ENCODE results near the gene HMCN1. TPM values are rescaled to one million over a fixed set of nuclear protein-coding genes. Genes with fewer than 3 reads are reported as not detected.

Gene HMCN1
- total and polyA plus RNA-seq, 2 donors from 2014 or later: 0.97 to 2.7 TPM

- DNase-seq (no peak), FAIRE-seq (no peak)
- Histone ChIP-seq H3K27me3 (ENCODE audit: control insufficient read depth, insufficient read depth, low read length) (no peaks in the 10 kb centered on the region), H3K4me1 (ENCODE audit: control insufficient read depth in 2 of 3, insufficient read depth in 2 of 3, low read depth in 1 of 3, low read length in 3 of 3) (no peaks in the 10 kb centered on the region), H3K27ac (ENCODE audit: low read depth in 2 of 2, low read length in 2 of 2) (no peak overlapping the region), H3K4me3 (ENCODE audit: low read length in 3 of 3) (no peak overlapping the region), H3K9ac (ENCODE audit: low read length in 3 of 3) (no peak overlapping the region), H3K36me3 (ENCODE audit: control insufficient read depth in 2 of 3, insufficient read depth in 3 of 3, low read length in 3 of 3) (no peaks in the 10 kb centered on the region), H3K9me3 (ENCODE audit: control insufficient read depth in 2 of 3, insufficient read depth in 1 of 3, low read length in 3 of 3) (peaks cover 0 to 3% (median 0%) of the 10 kb centered on the region in 3 donors)
- TF ChIP-seq, protein P1, sequence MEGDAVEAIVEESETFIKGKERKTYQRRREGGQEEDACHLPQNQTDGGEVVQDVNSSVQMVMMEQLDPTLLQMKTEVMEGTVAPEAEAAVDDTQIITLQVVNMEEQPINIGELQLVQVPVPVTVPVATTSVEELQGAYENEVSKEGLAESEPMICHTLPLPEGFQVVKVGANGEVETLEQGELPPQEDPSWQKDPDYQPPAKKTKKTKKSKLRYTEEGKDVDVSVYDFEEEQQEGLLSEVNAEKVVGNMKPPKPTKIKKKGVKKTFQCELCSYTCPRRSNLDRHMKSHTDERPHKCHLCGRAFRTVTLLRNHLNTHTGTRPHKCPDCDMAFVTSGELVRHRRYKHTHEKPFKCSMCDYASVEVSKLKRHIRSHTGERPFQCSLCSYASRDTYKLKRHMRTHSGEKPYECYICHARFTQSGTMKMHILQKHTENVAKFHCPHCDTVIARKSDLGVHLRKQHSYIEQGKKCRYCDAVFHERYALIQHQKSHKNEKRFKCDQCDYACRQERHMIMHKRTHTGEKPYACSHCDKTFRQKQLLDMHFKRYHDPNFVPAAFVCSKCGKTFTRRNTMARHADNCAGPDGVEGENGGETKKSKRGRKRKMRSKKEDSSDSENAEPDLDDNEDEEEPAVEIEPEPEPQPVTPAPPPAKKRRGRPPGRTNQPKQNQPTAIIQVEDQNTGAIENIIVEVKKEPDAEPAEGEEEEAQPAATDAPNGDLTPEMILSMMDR (IDR thresholded peaks at IDR 0.05; ENCODE audit: borderline replicate concordance, extremely low read depth, insufficient read depth): no peak
- intact Hi-C loops (cut with DNase I): no loop called here
Measured at GRCh38 chr1:186142159-186142558, 408.0 kb downstream of the HMCN1 start.

DNA sequence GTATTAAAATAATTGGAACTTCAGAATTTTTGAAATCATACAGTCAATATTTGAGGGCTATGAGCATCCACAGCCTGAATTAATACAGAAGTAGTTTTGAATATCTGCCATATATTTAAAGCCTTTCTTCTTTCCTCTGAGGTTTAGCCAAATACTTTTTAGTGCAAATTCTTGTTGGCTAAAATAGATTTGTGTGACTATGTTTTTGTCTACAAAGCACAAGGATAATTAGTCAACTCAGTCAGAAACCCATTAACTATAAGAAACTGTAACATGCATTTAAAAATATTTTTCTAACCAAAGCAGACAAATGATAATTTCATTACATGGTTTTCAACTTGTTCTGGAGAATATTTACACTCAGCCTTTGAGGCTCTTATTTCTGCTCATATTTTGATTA, 408.7 kb downstream of the HMCN1 start:
- no peak overlapping the region for H3K4me3 ChIP-seq (ENCODE audit: low read length in 3 of 3)
- H3K27ac ChIP-seq (ENCODE audit: low read depth in 2 of 2, low read length in 2 of 2): no peak overlapping the region
- no peaks in the 10 kb centered on the region for H3K36me3 ChIP-seq (ENCODE audit: control insufficient read depth in 2 of 3, insufficient read depth in 3 of 3, low read length in 3 of 3)
- FAIRE-seq (no peak), DNase-seq (no peak)
- no peaks in the 10 kb centered on the region for H3K4me1 ChIP-seq (ENCODE audit: control insufficient read depth in 2 of 3, insufficient read depth in 2 of 3, low read depth in 1 of 3, low read length in 3 of 3)
- peaks cover 0 to 3% (median 0%) of the 10 kb centered on the region in 3 donors for H3K9me3 ChIP-seq (ENCODE audit: control insufficient read depth in 2 of 3, insufficient read depth in 1 of 3, low read length in 3 of 3)
- intact Hi-C loops (cut with DNase I): no loop called here
- TF ChIP-seq, protein P1 (IDR thresholded peaks at IDR 0.05; ENCODE audit: borderline replicate concordance, extremely low read depth, insufficient read depth): no peak
- no peak overlapping the region for H3K9ac ChIP-seq (ENCODE audit: low read length in 3 of 3)
- no peaks in the 10 kb centered on the region for H3K27me3 ChIP-seq (ENCODE audit: control insufficient read depth, insufficient read depth, low read length)

- DNase-seq: no peak
- Histone ChIP-seq H3K4me1 (ENCODE audit: control insufficient read depth in 2 of 3, insufficient read depth in 2 of 3, low read depth in 1 of 3, low read length in 3 of 3) (no peaks in the 10 kb centered on the region), H3K27ac (ENCODE audit: low read depth in 2 of 2, low read length in 2 of 2) (no peak overlapping the region), H3K4me3 (ENCODE audit: low read length in 3 of 3) (no peak overlapping the region), H3K9ac (ENCODE audit: low read length in 3 of 3) (no peak overlapping the region), H3K27me3 (ENCODE audit: control insufficient read depth, insufficient read depth, low read length) (no peaks in the 10 kb centered on the region), H3K36me3 (ENCODE audit: control insufficient read depth in 2 of 3, insufficient read depth in 3 of 3, low read length in 3 of 3) (no peaks in the 10 kb centered on the region), H3K9me3 (ENCODE audit: control insufficient read depth in 2 of 3, insufficient read depth in 1 of 3, low read length in 3 of 3) (peaks cover 0 to 3% (median 0%) of the 10 kb centered on the region in 3 donors)
- TF ChIP-seq, protein P1 (IDR thresholded peaks at IDR 0.05; ENCODE audit: borderline replicate concordance, extremely low read depth, insufficient read depth): no peak
- intact Hi-C loops (cut with DNase I): no loop called here
- no peak for FAIRE-seq
Measured at GRCh38 chr1:186143481-186143880, 409.3 kb downstream of the HMCN1 start.

- H3K9me3 ChIP-seq (ENCODE audit: control insufficient read depth in 2 of 3, insufficient read depth in 1 of 3, low read length in 3 of 3): peaks cover 0 to 3% (median 0%) of the 10 kb centered on the region in 3 donors
- H3K27me3 ChIP-seq (ENCODE audit: control insufficient read depth, insufficient read depth, low read length): no peaks in the 10 kb centered on the region
- H3K36me3 ChIP-seq (ENCODE audit: control insufficient read depth in 2 of 3, insufficient read depth in 3 of 3, low read length in 3 of 3): no peaks in the 10 kb centered on the region
- no peak for FAIRE-seq
- no peak overlapping the region for H3K4me3 ChIP-seq (ENCODE audit: low read length in 3 of 3)
- TF ChIP-seq, protein P1 (IDR thresholded peaks at IDR 0.05; ENCODE audit: borderline replicate concordance, extremely low read depth, insufficient read depth): no peak
- no peak overlapping the region for H3K27ac ChIP-seq (ENCODE audit: low read depth in 2 of 2, low read length in 2 of 2)
- no peak overlapping the region for H3K9ac ChIP-seq (ENCODE audit: low read length in 3 of 3)
- no peak for DNase-seq
- no peaks in the 10 kb centered on the region for H3K4me1 ChIP-seq (ENCODE audit: control insufficient read depth in 2 of 3, insufficient read depth in 2 of 3, low read depth in 1 of 3, low read length in 3 of 3)
- intact Hi-C loops (cut with DNase I): no loop called here
Measured at GRCh38 chr1:186144505-186144904, 410.3 kb downstream of the HMCN1 start.

Measured in kidney (tissue), 14 donors.